GM19452 (cell line): ENCODE measurements around the gene PRR23B.

ENCODE experiments used
- ATAC-seq: cut with Tn5 transposase; IDR thresholded peaks from one replicate; pipeline ENCODE4 v1.9.1; 2021; ENCODE audit not compliant: unreplicated experiment

Gene PRR23B

DNA sequence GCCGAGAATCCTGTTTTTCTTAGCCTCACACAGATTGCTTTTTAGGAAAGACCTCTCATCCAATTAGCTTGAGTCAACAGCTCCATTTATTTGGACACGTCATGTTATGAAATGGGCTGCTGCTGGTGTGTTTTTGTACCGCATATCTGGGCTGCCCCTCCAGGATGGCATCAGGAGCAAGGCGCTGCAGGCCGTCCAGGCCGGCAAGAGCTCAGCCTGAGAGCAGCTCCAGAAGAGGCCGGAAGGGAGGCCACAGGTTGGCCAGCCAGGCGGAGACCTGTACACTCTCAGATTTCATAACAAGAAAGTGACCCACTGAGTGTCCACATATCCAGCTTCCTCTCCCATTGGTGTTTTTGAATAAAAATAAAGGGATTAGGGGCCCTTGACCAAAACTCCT, 45.4 kb downstream of the PRR23B start:
- ATAC-seq: no peak

DNA sequence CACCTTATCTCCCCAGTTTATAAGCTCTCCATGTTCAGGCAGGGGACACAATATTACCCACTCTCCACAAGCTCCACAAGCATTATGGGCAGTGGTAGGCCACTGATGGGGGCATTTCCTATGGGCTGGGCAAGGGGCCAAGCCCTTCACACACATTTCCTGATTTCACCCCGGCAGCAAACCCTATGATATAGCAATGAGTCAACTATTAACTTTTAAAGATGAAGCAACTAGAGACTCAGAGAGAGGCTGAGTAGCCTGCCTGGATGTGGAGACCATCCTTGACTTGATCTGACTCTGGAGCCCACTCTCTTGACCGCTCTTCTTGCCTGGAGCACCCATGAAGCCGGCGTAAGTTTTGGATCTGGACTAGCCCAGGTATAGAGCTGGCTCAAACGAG, 46.3 kb downstream of the PRR23B start:
- no peak for ATAC-seq

DNA sequence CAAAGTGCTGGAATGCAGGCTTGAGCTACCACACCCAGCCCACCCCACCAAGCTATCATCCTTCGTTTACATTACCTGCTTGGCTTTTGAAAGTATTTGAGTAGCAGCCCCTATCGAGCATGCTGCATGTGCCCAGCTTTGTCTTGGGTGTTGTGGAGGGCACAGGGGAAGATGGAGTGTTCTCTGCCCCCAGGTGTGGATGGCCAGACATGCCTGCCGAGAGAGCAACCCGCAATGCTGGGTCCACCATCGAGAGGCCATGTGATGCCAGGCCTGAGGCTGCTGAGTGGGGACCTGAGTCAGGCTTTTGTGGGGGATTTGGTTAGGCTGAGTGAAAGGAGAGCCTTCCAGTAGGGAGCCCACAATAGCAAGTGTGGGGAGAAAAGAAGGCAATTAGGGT, 47.8 kb downstream of the PRR23B start:
- no peak for ATAC-seq

DNA sequence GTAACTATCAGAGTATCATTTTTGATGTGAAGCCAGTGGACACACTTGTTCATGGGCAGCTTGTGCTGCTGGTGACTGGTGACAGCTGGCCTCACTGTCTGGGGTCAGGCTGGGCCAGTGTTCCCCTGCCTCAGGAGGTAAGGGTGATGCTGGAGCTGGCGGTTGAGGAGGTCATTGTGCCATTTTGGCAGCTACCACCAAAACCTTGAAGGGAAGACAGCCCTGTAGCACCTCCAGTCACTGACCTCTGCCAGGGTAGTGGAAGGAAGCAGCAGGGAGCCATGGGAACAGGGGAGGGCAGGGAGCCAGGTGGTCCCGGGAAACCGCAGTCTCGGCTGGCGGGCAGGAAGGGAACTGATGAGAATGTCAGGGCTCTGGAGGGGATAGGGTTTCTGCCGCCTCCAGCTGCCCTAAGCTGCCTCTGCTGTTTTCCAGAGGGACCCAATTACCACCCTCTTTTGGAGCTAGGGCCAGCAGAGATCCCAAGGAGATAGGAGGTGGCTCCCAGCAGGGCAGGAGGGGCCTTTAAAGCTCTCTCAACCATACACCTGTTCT, 48.9 kb downstream of the PRR23B start:
- ATAC-seq: no peak
